Ishikawa (cell line): ENCODE results near the gene DPPA3.
A peak's percentile ranks its signal among the peaks of the same experiment; 100 is the strongest.

Source experiments
- CEBPB ChIP-seq: IDR thresholded peaks from 2 replicates; pipeline ENCODE4 v1.6.1; 2012
- CREB1 ChIP-seq: IDR thresholded peaks from 2 replicates; pipeline ENCODE4 v1.6.1; 2012; ENCODE audit warnings: low read depth
- EGR1 ChIP-seq: IDR thresholded peaks from 2 replicates; pipeline ENCODE4 v1.6.1; 2012
- EP300 ChIP-seq: IDR thresholded peaks from 2 replicates; pipeline ENCODE4 v1.6.1; 2012; ENCODE audit warnings: borderline replicate concordance
- FOXM1 ChIP-seq: IDR thresholded peaks from 2 replicates; pipeline ENCODE4 v1.6.1; 2012; ENCODE audit warnings: low read depth, borderline replicate concordance
- MAX ChIP-seq: IDR thresholded peaks from 2 replicates; pipeline ENCODE4 v1.6.1; 2012
- NFIC ChIP-seq: IDR thresholded peaks from 2 replicates; pipeline ENCODE4 v1.6.1; 2012
- RAD21 ChIP-seq: IDR thresholded peaks from 2 replicates; pipeline ENCODE4 v1.6.1; 2012; ENCODE audit warnings: low read depth
- TAF1 ChIP-seq: IDR thresholded peaks from 2 replicates; pipeline ENCODE4 v1.6.1; 2012; ENCODE audit warnings: low read depth, mild to moderate bottlenecking
- TCF12 ChIP-seq: IDR thresholded peaks from 2 replicates; pipeline ENCODE4 v1.6.1; 2012; ENCODE audit warnings: low read depth
- TEAD4 ChIP-seq: IDR thresholded peaks from 2 replicates; pipeline ENCODE4 v1.6.1; 2012
- USF1 ChIP-seq: IDR thresholded peaks from 2 replicates; pipeline ENCODE4 v1.6.1; 2012
- YY1 ChIP-seq: IDR thresholded peaks from 2 replicates; pipeline ENCODE4 v1.6.1; 2012; ENCODE audit warnings: low read depth
- ZBTB7A ChIP-seq: IDR thresholded peaks from 2 replicates; pipeline ENCODE4 v1.6.1; 2012; ENCODE audit warnings: low read depth
- TF ChIP-seq, protein P1 (sequence below): IDR thresholded peaks from 2 replicates; pipeline ENCODE4 v1.6.1; 2012; ENCODE audit warnings: low read depth, mild to moderate bottlenecking

DPPA3 gene

DNA sequence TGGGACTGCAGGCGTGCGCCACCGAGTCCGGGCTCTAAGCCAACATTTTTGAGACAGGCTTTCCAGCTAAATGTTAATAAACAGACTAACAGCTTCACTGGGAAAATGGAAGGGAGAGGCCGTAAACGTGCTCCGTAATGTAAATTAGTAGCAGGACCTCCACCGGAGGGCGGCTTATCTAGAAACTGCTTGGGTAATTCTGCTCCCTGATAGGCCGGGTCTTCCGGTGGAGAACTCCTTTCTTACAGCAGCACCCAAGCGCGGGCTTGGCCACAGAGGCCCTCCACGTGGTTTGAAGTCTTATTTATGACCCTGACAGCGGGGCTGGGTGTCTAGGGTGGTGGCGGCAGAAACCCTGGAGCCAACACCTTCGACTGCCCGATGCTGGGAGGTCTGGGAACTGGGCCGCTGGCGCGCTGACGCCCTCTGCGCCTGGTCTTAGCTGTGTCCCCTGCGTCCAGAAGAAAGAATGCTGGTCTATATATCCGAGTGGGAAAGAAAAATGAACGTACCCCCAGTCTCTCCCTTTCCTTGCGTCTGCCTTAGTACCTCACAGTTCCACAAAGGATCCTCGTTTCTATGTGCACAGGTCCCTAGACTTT, 1.7 kb downstream of the DPPA3 start:
- no peak for TF ChIP-seq EP300

DNA sequence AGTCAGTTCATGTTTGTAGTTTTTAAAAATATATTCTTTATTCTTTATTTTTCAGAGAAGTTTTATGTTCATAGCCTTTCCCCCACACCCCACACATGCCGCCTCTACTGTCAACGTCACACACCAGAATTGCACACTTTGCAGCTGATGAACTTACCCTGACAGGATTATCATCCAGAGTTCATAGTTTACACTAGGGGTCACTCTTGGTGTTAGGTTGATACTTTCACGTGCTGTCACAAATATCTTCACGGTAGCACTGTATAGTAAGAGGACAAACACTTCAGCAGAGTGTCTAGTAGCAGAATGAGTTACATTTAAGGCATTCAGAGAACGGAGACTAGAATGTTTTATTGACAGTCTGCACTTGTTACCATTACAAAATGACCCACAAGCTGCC, 5.1 kb downstream of the DPPA3 start:
- TF ChIP-seq RAD21 (peak; percentile 29; the same call in 1 of the 2 replicates), MAX (no peak)

GRCh38 chr12:7719946-7720730, 8.9 kb downstream of the DPPA3 start:
- TF ChIP-seq FOXM1 (no peak), TCF12 (no peak), RAD21 (no peak), TAF1 (no peak), CREB1 (no peak), YY1 (no peak), USF1 (no peak), CEBPB (no peak), ZBTB7A (no peak)
- TF ChIP-seq, protein P1, sequence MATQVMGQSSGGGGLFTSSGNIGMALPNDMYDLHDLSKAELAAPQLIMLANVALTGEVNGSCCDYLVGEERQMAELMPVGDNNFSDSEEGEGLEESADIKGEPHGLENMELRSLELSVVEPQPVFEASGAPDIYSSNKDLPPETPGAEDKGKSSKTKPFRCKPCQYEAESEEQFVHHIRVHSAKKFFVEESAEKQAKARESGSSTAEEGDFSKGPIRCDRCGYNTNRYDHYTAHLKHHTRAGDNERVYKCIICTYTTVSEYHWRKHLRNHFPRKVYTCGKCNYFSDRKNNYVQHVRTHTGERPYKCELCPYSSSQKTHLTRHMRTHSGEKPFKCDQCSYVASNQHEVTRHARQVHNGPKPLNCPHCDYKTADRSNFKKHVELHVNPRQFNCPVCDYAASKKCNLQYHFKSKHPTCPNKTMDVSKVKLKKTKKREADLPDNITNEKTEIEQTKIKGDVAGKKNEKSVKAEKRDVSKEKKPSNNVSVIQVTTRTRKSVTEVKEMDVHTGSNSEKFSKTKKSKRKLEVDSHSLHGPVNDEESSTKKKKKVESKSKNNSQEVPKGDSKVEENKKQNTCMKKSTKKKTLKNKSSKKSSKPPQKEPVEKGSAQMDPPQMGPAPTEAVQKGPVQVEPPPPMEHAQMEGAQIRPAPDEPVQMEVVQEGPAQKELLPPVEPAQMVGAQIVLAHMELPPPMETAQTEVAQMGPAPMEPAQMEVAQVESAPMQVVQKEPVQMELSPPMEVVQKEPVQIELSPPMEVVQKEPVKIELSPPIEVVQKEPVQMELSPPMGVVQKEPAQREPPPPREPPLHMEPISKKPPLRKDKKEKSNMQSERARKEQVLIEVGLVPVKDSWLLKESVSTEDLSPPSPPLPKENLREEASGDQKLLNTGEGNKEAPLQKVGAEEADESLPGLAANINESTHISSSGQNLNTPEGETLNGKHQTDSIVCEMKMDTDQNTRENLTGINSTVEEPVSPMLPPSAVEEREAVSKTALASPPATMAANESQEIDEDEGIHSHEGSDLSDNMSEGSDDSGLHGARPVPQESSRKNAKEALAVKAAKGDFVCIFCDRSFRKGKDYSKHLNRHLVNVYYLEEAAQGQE = no peak

DNA sequence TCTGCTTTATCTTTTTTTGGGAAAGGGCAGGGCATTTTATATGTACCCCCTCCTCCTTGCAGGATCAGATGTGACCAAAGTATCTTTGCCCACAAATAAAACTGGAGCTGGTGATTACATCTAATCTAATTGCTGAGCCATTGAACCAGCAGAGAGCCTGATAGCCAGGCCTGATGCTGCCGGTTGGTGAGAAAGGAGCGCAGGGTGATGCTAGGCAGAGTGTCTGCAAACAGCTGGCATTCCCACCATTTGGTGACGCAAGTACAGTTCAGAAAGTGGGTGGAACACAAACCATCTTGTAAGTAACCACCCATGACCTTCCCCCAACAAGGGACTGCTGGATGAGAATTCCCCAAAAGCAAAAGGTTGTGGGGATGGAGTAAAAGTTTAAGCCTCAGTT, 12.7 kb downstream of the DPPA3 start:
- TF ChIP-seq FOXM1 = no peak

DNA sequence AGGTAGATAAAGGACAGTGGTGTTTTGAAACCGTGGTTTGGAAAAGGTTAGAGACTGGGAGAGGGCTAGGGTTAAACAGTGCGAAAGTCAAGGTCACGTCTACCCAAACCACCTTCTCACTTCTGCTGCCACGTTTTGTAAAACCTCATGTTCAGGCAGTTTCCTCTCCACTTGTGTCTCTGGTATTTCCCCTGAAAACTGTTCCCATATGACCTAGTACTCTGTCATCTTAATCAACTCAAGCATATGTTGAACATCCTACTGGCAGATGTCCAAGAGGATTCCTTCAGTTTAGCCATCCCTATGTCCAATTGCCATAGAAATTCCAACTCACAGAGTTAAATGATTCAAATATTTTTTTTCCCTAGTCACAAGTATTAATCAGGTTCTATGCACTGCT, 18.5 kb downstream of the DPPA3 start:
- TF ChIP-seq EGR1 = no peak
- no peak for TF ChIP-seq CEBPB
- TF ChIP-seq FOXM1 = no peak
- no peak for TF ChIP-seq MAX
- TF ChIP-seq ZBTB7A = no peak
- no peak for TF ChIP-seq TEAD4
- TF ChIP-seq TAF1 = no peak
- no peak for TF ChIP-seq EP300
- no peak for TF ChIP-seq NFIC
- no peak for TF ChIP-seq YY1
- TF ChIP-seq, protein P1 = no peak
- TF ChIP-seq USF1 = no peak
- TF ChIP-seq RAD21 = no peak
- no peak for TF ChIP-seq CREB1
- no peak for TF ChIP-seq TCF12

GRCh38 chr12:7731486-7731885, 20.3 kb downstream of the DPPA3 start:
- no peak for TF ChIP-seq TAF1
- TF ChIP-seq EGR1 = no peak
- TF ChIP-seq TCF12 = no peak
- no peak for TF ChIP-seq CREB1
- no peak for TF ChIP-seq USF1
- TF ChIP-seq TEAD4 = no peak
- TF ChIP-seq CEBPB = no peak
- no peak for TF ChIP-seq RAD21
- TF ChIP-seq MAX = no peak
- TF ChIP-seq, protein P1 = no peak
- no peak for TF ChIP-seq EP300
- no peak for TF ChIP-seq NFIC
- no peak for TF ChIP-seq YY1
- no peak for TF ChIP-seq FOXM1
- TF ChIP-seq ZBTB7A = no peak
